Measurements from ENCODE around the gene NOTUM. TPM values are rescaled to one million over a fixed set of nuclear protein-coding genes. Genes with fewer than 3 reads are reported as not detected.

Gene NOTUM
- polyA plus RNA-seq, 2 of the 4 experiments (the other 2 are of a cell fraction), result 0.06 to 0.92 TPM

DNA sequence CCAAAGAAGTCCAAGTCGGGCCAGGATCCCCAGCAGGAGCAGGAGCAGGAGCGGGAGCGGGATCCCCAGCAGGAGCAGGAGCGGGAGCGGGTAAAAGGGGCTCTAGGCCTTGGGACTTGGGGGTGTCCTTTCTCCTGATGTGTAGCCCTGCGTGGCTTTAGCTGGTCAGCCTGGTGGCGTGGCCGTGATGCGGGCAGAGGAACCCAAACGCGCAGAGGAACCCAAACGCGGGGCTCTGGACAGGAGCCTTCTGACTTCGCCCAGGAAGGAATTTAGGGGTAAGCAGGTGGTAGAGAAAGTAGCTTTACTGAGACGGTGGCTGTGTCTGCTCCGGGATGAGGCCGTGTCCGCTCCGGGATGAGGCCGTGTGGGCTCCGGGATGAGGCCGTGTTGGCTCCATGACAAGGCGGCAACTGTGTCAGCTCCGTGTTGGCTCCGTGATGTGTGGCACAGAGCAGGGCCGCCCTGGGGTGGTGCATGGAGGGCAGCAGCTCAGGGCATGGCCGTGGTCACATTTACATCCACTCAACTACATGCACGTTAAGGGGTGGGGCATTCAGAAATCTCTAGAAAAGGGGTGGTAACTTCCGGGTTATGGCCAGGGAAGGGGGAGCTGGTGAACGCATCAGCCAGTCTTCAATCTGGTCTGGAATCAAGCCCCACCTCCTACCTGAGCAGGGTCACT, 35.9 kb upstream of the NOTUM start:
- Histone ChIP-seq H3K27ac (no peak overlapping the region), H3K4me2 (no peak overlapping the region), H3K4me3 (no peak overlapping the region), H3K9me3 (no peaks in the 10 kb centered on the region), H3K4me1 (peaks cover 20% of the 10 kb centered on the region)
- DNase-seq (ENCODE audit: low read depth in 1 of 2, low spot score in 1 of 2) (no peak), ATAC-seq (no peak), FAIRE-seq (no peak)
- TF ChIP-seq SMC3 (IDR thresholded peaks at IDR 0.05), result no peak
- TF ChIP-seq HOXA7 (CRISPR knock-in tag; IDR thresholded peaks at IDR 0.05), result no peak
- no peak for TF ChIP-seq CBX2 (IDR thresholded peaks at IDR 0.05; ENCODE audit: borderline replicate concordance, low read depth)
- ChIA-PET POLR2A (interaction anchor here (0.5 to 0.6 kb wide), 2 partner anchors 20 to 22 kb away, joined by 4 to 5 read pairs; no protein-coding TSS in a partner anchor), CTCF (interaction anchor here (0.6 to 4.5 kb wide), 12 partner anchors 8 to 516 kb away, joined by 3 to 40 read pairs (median 4); partner anchors contain the start of gene NOTUM)
- 96% methylated on average over 26 of the region's 30 CpGs for WGBS (ENCODE audit: missing lambda C conversion rate)

DNA sequence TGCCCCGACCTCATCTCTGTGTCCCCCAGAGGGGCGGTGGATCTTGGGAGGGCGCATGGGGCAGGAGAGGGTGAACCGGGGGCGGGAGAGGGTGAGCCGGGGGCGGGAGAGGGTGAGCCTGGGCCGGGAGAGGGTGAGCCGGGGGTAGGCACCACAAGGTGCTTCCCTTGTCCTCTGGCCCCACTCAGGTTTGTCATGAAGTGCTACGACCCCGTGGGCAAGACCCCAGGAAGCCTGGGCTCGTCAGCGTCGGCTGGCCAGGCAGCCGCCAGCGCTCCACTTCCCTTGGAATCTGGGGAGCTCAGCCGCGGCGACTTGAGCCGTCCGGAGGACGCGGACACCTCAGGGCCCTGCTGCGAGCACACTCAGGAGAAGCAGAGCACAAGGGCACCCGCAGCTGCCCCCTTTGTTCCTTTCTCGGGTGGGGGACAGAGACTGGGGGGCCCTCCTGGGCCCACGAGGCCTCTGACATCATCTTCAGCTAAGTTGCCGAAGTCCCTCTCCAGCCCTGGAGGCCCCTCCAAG, 35.3 kb upstream of the NOTUM start:
- Histone ChIP-seq H3K9me3 (no peaks in the 10 kb centered on the region), H3K4me3 (no peak overlapping the region), H3K4me1 (peaks cover 20% of the 10 kb centered on the region), H3K4me2 (no peak overlapping the region), H3K27ac (no peak overlapping the region)
- ChIA-PET POLR2A (no interaction called here), CTCF (interaction anchor here (0.8 to 4.5 kb wide), 9 partner anchors 9 to 127 kb away, joined by 3 to 40 read pairs (median 6); partner anchors contain the start of gene NOTUM)
- ATAC-seq (no peak), FAIRE-seq (no peak), DNase-seq (ENCODE audit: low read depth in 1 of 2, low spot score in 1 of 2) (no peak)
- 89% methylated on average over 26 of the region's 28 CpGs for WGBS (ENCODE audit: missing lambda C conversion rate)
- no peak for TF ChIP-seq SMC3 (IDR thresholded peaks at IDR 0.05)
- TF ChIP-seq, protein P1, sequence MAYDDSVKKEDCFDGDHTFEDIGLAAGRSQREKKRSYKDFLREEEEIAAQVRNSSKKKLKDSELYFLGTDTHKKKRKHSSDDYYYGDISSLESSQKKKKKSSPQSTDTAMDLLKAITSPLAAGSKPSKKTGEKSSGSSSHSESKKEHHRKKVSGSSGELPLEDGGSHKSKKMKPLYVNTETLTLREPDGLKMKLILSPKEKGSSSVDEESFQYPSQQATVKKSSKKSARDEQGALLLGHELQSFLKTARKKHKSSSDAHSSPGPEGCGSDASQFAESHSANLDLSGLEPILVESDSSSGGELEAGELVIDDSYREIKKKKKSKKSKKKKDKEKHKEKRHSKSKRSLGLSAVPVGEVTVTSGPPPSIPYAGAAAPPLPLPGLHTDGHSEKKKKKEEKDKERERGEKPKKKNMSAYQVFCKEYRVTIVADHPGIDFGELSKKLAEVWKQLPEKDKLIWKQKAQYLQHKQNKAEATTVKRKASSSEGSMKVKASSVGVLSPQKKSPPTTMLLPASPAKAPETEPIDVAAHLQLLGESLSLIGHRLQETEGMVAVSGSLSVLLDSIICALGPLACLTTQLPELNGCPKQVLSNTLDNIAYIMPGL (CRISPR knock-in tag; IDR thresholded peaks at IDR 0.05; ENCODE audit: borderline replicate concordance), result no peak
- no peak for TF ChIP-seq EHF (CRISPR knock-in tag; IDR thresholded peaks at IDR 0.05)
- TF ChIP-seq, protein P2, sequence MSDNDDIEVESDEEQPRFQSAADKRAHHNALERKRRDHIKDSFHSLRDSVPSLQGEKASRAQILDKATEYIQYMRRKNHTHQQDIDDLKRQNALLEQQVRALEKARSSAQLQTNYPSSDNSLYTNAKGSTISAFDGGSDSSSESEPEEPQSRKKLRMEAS (IDR thresholded peaks at IDR 0.05), result no peak
- no peak for TF ChIP-seq POLR2A (IDR thresholded peaks at IDR 0.05; ENCODE audit: low read length)
- no peak for TF ChIP-seq ZC3H11A (IDR thresholded peaks at IDR 0.05)
- TF ChIP-seq, protein P3, sequence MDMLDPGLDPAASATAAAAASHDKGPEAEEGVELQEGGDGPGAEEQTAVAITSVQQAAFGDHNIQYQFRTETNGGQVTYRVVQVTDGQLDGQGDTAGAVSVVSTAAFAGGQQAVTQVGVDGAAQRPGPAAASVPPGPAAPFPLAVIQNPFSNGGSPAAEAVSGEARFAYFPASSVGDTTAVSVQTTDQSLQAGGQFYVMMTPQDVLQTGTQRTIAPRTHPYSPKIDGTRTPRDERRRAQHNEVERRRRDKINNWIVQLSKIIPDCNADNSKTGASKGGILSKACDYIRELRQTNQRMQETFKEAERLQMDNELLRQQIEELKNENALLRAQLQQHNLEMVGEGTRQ (IDR thresholded peaks at IDR 0.05), result no peak
- TF ChIP-seq TP53 (CRISPR knock-in tag; IDR thresholded peaks at IDR 0.05), result no peak
- TF ChIP-seq MAFK (IDR thresholded peaks at IDR 0.05; ENCODE audit: partially characterized antibody), result no peak
- TF ChIP-seq, protein P4, sequence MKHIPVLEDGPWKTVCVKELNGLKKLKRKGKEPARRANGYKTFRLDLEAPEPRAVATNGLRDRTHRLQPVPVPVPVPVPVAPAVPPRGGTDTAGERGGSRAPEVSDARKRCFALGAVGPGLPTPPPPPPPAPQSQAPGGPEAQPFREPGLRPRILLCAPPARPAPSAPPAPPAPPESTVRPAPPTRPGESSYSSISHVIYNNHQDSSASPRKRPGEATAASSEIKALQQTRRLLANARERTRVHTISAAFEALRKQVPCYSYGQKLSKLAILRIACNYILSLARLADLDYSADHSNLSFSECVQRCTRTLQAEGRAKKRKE (CRISPR knock-in tag; IDR thresholded peaks at IDR 0.05; ENCODE audit: low read depth), result no peak
- no peak for TF ChIP-seq HDAC2 (IDR thresholded peaks at IDR 0.05)
- no peak for TF ChIP-seq TFCP2L1 (CRISPR knock-in tag; IDR thresholded peaks at IDR 0.05)
- no peak for TF ChIP-seq RFX5 (IDR thresholded peaks at IDR 0.05)
- TF ChIP-seq ZNF302 (CRISPR knock-in tag; IDR thresholded peaks at IDR 0.05), result no peak
- TF ChIP-seq MYC (IDR thresholded peaks at IDR 0.05; ENCODE audit: borderline replicate concordance, low read length), result no peak

DNA sequence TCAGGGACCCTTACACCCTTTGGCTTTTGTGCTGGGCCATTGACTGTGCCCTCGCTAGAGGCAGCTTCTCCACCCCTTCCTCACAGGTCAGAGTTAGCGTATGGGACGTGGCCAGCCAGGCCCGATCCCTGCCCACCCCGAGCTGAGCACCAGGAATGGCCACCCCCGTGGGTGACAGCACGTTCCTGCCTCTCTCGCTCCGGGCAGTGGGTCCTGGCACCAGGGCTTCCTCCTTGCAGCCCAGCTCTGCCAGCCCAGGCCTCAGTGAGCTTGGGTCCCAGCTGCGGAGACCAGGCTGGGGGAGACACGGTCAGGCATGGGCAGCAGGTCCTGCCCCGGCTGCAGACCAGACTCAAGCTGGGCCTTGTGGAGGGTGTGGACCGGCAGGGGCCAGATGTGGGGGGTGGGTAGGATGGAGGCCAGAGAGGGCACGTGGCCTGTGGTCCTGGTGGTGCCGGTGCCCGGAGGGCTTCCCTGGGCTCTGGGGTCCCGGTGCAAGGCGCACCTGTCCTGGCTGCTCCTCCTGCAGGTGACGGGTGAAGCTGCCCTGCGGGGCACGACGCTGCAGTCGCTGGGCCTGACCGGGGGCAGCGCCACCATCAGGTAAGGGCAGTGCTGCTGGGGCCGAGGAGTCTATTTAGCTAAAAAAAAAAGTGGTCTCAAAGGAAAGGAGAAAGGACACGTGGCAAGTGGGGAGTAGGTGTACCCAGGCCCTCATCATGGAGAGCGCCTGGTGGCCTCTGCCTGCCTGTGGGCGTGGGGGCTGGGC, 34.7 kb upstream of the NOTUM start:
- Histone ChIP-seq H3K27ac (no peak overlapping the region), H3K9me3 (no peaks in the 10 kb centered on the region), H3K4me1 (peaks cover 20% of the 10 kb centered on the region), H3K4me3 (no peak overlapping the region), H3K4me2 (no peak overlapping the region)
- TF ChIP-seq, protein P5, sequence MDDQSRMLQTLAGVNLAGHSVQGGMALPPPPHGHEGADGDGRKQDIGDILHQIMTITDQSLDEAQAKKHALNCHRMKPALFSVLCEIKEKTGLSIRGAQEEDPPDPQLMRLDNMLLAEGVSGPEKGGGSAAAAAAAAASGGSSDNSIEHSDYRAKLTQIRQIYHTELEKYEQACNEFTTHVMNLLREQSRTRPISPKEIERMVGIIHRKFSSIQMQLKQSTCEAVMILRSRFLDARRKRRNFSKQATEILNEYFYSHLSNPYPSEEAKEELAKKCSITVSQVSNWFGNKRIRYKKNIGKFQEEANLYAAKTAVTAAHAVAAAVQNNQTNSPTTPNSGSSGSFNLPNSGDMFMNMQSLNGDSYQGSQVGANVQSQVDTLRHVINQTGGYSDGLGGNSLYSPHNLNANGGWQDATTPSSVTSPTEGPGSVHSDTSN (IDR thresholded peaks at IDR 0.05), result no peak
- no peak for TF ChIP-seq CEBPB (IDR thresholded peaks at IDR 0.05)
- ChIA-PET POLR2A (no interaction called here), CTCF (interaction anchor here (0.9 to 4.5 kb wide), 8 partner anchors 9 to 62 kb away, joined by 3 to 40 read pairs (median 6); partner anchors contain the start of gene NOTUM)
- no peak for ATAC-seq
- DNase-seq (ENCODE audit: low read depth in 1 of 2, low spot score in 1 of 2), result no peak
- WGBS (ENCODE audit: missing lambda C conversion rate), result 91% methylated on average over 27 of the region's 29 CpGs
- no peak for FAIRE-seq
